BE2C (cell line): ENCODE data around the gene COL6A2. TPM values are rescaled to one million over a fixed set of nuclear protein-coding genes. Genes with fewer than 3 reads are reported as not detected.

Experiments used
- DNase-seq: peaks from one replicate; pipeline ENCODE4 v3.0.0-alpha.2; 2020
- H3K27me3 ChIP-seq: fragments of 250-450 bp; sonication (Bioruptor Pico); 2 replicates; pipeline ENCODE4 v1.5.1; 2020; ENCODE audit warnings: mild to moderate bottlenecking
- H3K36me3 ChIP-seq: fragments of 250-450 bp; sonication (Bioruptor Pico); 2 replicates; pipeline ENCODE4 v1.5.1; 2020; ENCODE audit warnings: mild to moderate bottlenecking
- H3K4me1 ChIP-seq: fragments of 250-450 bp; sonication (Bioruptor Pico); 2 replicates; pipeline ENCODE4 v1.5.1; 2020
- H3K4me3 ChIP-seq: 2 replicates; pipeline ENCODE4 v1.5.1; 2011; ENCODE audit warnings: low read depth, low read length
- H3K9me3 ChIP-seq: fragments of 250-450 bp; sonication (Bioruptor Pico); 2 replicates; pipeline ENCODE4 v1.5.1; 2020
- CTCF ChIP-seq: IDR thresholded peaks from 2 replicates; pipeline ENCODE4 v1.5.1; 2012; ENCODE audit warnings: mild to moderate bottlenecking, low read depth, low read length
- polyA plus RNA-seq: library from polyadenylated mRNA; unstranded; fragments of >200 nt; gene quantifications from one replicate; pipeline ENCODE4 v1.2.1, GENCODE V29; 2012; ENCODE audit warnings: low read depth, missing spikeins; ENCODE audit not compliant: insufficient read length, insufficient read depth

The COL6A2 gene
- 14.8 TPM for polyA plus RNA-seq

DNA sequence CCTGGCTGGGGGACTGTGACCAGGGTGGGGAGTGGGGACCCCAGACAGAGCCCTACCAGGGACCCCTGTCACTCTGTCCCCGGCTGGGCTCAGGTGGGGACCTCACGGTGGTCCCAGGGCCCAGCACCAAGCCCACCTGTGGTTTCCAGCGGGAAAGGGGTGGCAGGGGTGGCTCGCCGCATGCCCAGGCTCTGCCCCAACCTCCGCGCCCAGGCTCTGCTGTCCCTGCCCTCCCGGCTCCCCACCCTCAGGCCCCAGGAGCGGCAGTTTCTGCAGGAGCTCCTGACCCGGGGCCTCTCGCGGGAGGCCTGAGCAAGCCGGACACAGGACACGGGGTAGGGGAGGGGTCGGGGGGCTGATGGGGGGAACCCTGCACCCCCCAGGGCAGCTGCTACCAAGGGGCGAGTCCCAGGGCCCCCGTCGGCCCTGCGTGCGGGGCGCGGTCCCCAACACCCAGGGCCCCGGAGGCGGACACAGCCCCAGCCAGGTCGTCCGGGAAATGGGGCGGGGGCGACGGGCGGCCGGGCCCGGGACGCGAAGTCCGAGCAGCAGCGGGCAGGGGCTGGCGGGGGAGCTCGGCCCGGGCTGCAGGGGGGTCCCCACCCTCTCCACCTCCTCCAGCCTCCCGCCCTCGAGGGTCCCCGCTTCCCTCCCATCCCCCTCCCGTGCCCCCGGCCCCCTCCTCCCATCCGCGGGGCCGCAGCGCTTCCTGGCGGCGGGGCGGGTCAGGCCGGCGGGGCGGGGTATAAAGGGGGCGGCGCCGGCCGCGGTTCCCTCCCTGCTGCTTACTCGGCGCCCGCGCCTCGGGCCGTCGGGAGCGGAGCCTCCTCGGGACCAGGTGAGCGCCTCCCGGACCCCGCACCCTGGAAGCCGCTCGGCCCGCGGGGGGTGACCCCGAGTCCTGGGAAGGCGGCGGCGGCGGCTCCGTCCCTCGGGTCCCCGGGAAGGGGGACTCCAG is at the start of gene COL6A2:
Gene COL6A2 (plus strand): TSS at position 777 of the 958 bp plus-strand sequence.
- H3K4me1 ChIP-seq = no peaks in the 10 kb centered on the region
- peak; percentile 71 for DNase-seq
- no peak for TF ChIP-seq CTCF
- H3K27me3 ChIP-seq = no peaks in the 10 kb centered on the region; the same call in 1 of the 2 replicates
- H3K4me3 ChIP-seq = peak within 1 kb of the TSS; percentile 34; the same call in 1 of the 2 replicates
- H3K9me3 ChIP-seq = no peaks in the 10 kb centered on the region
- H3K36me3 ChIP-seq = no peaks in the 10 kb centered on the region

DNA sequence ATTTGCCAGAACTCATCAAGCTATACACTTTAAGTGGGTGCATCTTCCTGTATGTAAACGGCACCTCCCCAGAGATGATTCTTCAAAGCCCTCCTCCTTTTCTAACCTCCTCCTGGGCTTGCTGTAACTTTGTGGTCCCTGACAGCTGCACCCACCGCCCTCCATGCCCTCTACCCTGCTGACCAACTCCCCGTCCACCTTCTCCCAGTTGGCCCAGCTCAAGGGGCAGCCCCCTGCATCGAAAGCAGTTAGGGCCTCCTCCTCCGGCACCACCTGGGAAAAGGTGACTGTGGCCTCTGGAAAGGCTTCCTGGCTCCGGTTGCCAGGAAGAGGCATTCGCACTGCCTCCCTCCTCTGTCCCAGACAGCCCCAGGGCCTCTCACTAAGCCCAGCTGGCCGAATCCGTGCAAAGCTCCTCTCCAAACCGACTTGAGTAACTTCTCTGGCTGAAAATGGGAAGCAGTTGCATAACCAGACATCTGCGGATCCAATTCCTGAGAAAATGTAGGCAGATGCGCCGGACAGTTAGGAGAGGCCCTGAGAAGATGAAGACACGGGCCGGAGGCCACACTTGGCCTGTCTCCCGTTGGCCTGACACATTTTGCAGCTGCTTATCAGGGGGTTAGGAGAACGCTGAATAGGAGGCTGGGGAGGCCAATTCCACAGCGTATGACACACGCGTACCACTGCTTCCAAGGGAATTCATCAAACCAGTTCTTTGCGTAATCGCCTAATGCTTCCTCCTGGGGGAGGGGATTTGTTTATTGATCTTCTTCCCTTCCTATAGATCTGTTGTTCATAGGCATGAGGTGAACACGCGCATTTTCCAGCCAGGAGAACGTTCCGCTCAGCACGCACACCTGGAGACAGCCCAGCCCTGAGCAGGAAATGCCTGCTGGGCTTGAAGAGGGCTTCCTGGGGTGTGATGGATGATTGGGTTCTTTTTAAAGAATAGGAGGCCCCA is 48.7 kb upstream of the COL6A2 start:
- no peak for TF ChIP-seq CTCF
- no peak overlapping the region for H3K4me3 ChIP-seq
- no peaks in the 10 kb centered on the region for H3K36me3 ChIP-seq
- no peaks in the 10 kb centered on the region for H3K9me3 ChIP-seq
- 0 out of 2 replicates have a peak, but pooled peaks cover 2% of the 10 kb centered on the region for H3K4me1 ChIP-seq
- no peaks in the 10 kb centered on the region for H3K27me3 ChIP-seq
- peak; percentile 9 for DNase-seq

DNA sequence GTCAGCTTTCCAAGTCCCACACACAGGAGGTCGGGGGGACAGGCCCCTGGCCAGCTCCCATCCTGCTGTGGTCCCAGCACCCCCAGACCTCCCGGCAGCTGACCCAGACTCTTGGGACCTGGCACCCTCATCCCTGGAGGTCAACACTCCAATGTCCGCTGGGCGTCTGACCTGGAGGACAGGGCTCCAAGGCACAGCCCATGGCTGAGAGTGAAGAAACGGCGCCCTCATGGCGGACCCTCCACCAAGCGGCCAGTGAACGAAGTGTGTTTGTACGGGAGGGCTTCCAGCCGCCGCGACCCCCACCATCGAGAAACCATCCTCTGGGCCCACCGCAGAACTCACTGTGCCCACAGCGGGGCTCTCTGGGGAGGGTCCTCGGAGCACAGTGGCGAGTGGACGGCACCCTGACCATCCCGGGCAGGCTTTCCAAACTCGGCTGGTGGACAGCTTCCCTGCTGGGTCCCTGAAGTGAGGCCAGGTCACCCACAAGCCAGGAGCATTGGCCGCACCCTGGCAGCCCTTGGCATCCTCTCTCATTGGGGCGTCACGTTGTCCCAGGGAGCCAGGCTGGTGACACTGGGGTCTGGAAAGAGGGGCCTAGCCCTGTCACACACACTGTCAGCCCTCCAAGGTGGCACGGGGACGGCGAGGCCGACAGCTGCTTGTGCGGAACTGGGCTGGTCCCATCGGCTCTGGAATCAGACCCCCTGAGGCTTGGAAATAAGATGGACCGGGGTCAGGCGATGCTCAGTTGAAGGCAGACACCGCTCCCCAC is 47.8 kb upstream of the COL6A2 start:
- TF ChIP-seq CTCF = no peak
- H3K4me1 ChIP-seq = no peaks in the 10 kb centered on the region
- no peak for DNase-seq
- no peaks in the 10 kb centered on the region for H3K36me3 ChIP-seq
- H3K4me3 ChIP-seq = no peak overlapping the region
- no peaks in the 10 kb centered on the region for H3K27me3 ChIP-seq
- H3K9me3 ChIP-seq = no peaks in the 10 kb centered on the region

DNA sequence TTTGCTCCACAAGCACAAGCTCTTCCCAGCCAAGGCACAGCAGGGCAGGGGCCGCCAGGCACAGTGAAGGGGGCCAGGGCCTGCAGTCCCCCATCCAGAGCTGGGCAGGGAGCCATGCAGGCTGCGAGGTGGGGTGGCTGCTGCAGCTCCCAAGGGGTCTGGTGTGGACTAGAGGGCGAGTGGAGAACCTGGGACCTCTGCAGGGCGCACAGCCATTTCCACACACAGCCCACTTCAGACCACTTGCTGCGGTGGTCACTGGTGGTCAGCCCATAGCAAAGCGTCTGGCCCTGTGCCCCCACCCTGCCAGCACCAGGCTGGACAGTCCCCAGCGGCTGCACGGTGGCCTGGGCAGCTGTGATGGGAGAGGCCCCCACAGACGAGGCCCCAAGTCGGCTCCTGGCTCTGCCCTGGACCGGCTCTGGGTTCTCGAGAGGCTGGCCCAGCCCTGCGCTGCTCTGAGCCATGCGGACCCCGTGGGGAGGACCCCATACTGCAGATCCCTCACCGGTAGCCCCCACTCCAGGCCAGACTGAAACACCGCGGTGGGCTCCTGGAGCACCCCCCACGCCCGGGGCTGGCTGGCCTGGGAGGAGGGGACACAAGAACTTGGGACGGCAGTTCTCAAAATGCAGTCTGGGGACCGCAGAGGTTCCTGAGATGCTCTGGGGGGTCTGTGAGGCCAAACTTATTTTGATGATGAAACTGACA is 47.1 kb upstream of the COL6A2 start:
- Histone ChIP-seq H3K4me3 (no peak overlapping the region), H3K4me1 (no peaks in the 10 kb centered on the region), H3K27me3 (no peaks in the 10 kb centered on the region), H3K9me3 (no peaks in the 10 kb centered on the region), H3K36me3 (no peaks in the 10 kb centered on the region)
- DNase-seq = no peak
- no peak for TF ChIP-seq CTCF

DNA sequence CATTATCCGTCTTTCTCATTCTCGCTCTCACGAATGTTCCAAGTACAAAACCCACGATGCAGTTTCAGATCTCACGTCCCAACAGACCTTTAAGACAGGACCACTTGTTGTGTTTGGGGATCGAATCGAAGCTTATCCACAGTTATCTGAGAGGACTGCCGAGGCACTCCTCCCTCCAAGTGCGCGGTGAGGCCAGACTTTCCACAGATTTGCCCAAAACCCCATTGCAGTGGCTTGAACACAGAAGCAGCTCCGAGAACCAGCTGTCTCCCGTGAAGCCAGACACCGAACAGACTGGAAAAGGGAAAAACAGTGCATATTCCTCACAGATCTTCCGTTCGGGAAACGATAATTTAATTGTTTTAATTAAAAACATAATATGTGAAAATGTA is 46.5 kb upstream of the COL6A2 start:
- TF ChIP-seq CTCF = no peak
- no peak overlapping the region for H3K4me3 ChIP-seq
- H3K27me3 ChIP-seq = no peaks in the 10 kb centered on the region
- H3K36me3 ChIP-seq = no peaks in the 10 kb centered on the region
- no peaks in the 10 kb centered on the region for H3K4me1 ChIP-seq
- no peak for DNase-seq
- no peaks in the 10 kb centered on the region for H3K9me3 ChIP-seq
